ENCODE measurements around the gene ZNF334.

The ZNF334 gene

GRCh38 chr20:46485431-46485830, 27.9 kb downstream of the ZNF334 start:
- no peak for DNase-seq (ENCODE audit: low read depth in 2 of 2)

GRCh38 chr20:46484954-46485353, 28.4 kb downstream of the ZNF334 start:
- no peak for DNase-seq (ENCODE audit: low read depth in 2 of 2)

- no peak for DNase-seq (ENCODE audit: low read depth in 2 of 2)
Measured at GRCh38 chr20:46483879-46484278, 29.5 kb downstream of the ZNF334 start.

- DNase-seq (ENCODE audit: low read depth in 2 of 2) = no peak
Measured at GRCh38 chr20:46482864-46483263, 30.5 kb downstream of the ZNF334 start.

GRCh38 chr20:46477640-46478039, 35.7 kb downstream of the ZNF334 start:
- DNase-seq (ENCODE audit: low read depth in 2 of 2) = no peak

- no peak for DNase-seq (ENCODE audit: low read depth in 2 of 2)
Measured at GRCh38 chr20:46477225-46477624, 36.1 kb downstream of the ZNF334 start.

- no peak for DNase-seq (ENCODE audit: low read depth in 2 of 2)
Measured at GRCh38 chr20:46468508-46468907, 44.9 kb downstream of the ZNF334 start.

GRCh38 chr20:46464451-46464850, 48.9 kb downstream of the ZNF334 start:
- DNase-seq (ENCODE audit: low read depth in 2 of 2) = no peak

- no peak for DNase-seq (ENCODE audit: low read depth in 2 of 2)
Measured at GRCh38 chr20:46463852-46464251, 49.5 kb downstream of the ZNF334 start.

- DNase-seq (ENCODE audit: low read depth in 2 of 2) = no peak
Measured at GRCh38 chr20:46461808-46462207, 51.6 kb downstream of the ZNF334 start.

GRCh38 chr20:46458866-46459750, 54.3 kb downstream of the ZNF334 start:
- no peak for DNase-seq (ENCODE audit: low read depth in 2 of 2)

- DNase-seq (ENCODE audit: low read depth in 2 of 2) = no peak
Measured at GRCh38 chr20:46456255-46457028, 56.9 kb downstream of the ZNF334 start.

GRCh38 chr20:46455729-46456128, 57.6 kb downstream of the ZNF334 start:
- DNase-seq (ENCODE audit: low read depth in 2 of 2) = no peak
